ENCODE measurements around the gene ERG. TPM values are rescaled to one million over a fixed set of nuclear protein-coding genes. Genes with fewer than 3 reads are reported as not detected.

The ERG gene
- total and polyA plus RNA-seq, 2 of the 8 experiments (the other 6 are each of a cell fraction or from before 2014, with no cell fraction given): 1.0 to 3.0 TPM

DNA sequence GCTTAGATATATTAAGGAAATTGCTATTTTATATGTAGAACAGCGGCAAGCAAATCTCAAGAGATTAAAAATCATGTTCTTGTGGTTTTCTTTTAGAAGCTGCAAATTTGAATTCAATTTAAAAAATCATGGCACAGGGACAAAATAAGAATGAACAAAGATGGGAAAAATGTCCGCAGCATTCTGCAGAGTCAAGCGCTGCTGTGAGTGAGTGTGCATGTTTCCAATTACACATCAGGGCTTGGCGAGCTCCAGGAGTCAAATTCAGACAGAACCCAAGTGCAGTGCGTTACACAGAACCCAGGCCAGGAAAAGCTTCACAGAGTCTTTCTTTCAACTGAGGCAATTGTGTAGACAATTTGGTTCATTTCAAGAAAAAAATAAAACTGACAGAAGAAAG is 33.3 kb upstream of the ERG start:
- TF ChIP-seq HDAC2 (IDR thresholded peaks at IDR 0.05; ENCODE audit: borderline replicate concordance in 1 of 2, low read depth in 2 of 2, low read length in 2 of 2): no peak
- TF ChIP-seq HDAC6 (IDR thresholded peaks at IDR 0.05; ENCODE audit: low read depth, low read length): no peak
- no peak for TF ChIP-seq GTF2F1 (IDR thresholded peaks at IDR 0.05; ENCODE audit: borderline replicate concordance, low read depth, low read length)
- TF ChIP-seq EGR1 (IDR thresholded peaks at IDR 0.05; ENCODE audit: borderline replicate concordance, low read depth, low read length): no peak
- no peak for TF ChIP-seq SP4 (IDR thresholded peaks at IDR 0.05; ENCODE audit: low read length)
- TF ChIP-seq, protein P1, sequence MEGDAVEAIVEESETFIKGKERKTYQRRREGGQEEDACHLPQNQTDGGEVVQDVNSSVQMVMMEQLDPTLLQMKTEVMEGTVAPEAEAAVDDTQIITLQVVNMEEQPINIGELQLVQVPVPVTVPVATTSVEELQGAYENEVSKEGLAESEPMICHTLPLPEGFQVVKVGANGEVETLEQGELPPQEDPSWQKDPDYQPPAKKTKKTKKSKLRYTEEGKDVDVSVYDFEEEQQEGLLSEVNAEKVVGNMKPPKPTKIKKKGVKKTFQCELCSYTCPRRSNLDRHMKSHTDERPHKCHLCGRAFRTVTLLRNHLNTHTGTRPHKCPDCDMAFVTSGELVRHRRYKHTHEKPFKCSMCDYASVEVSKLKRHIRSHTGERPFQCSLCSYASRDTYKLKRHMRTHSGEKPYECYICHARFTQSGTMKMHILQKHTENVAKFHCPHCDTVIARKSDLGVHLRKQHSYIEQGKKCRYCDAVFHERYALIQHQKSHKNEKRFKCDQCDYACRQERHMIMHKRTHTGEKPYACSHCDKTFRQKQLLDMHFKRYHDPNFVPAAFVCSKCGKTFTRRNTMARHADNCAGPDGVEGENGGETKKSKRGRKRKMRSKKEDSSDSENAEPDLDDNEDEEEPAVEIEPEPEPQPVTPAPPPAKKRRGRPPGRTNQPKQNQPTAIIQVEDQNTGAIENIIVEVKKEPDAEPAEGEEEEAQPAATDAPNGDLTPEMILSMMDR (IDR thresholded peaks at IDR 0.05; ENCODE audit: control extremely low read depth in 1 of 3, insufficient read depth in 1 of 3, low read depth in 1 of 3, low read length in 3 of 3): no peak
- TF ChIP-seq RXRA (IDR thresholded peaks at IDR 0.05; ENCODE audit: insufficient read depth, low read depth, low read length): no peak
- DNase-seq (ENCODE audit: low read depth in 1 of 2, low spot score in 2 of 2) (no peak), FAIRE-seq (no peak)
- Histone ChIP-seq H2BK20ac (ENCODE audit: low read length) (no peak overlapping the region), H3K23ac (ENCODE audit: insufficient read length) (no peak overlapping the region), H2AFZ (ENCODE audit: low read length) (no peak overlapping the region), H4K5ac (ENCODE audit: insufficient read length, low read depth, low read length) (no peak overlapping the region), H3K56ac (replicated peaks; ENCODE audit: insufficient read length, low read depth, low read length) (no peak overlapping the region), H2BK12ac (ENCODE audit: low read depth, low read length) (no peak overlapping the region), H3K4me3 (ENCODE audit: extremely low read depth in 1 of 4, insufficient read depth in 2 of 4, low read depth in 3 of 4, low read length in 4 of 4) (no peak overlapping the region), H2AK5ac (ENCODE audit: low read depth, low read length) (no peak overlapping the region), H3K79me2 (ENCODE audit: control insufficient read depth in 1 of 2, insufficient read depth in 2 of 2, low read length in 2 of 2) (no peaks in the 10 kb centered on the region), H2BK5ac (ENCODE audit: low read depth, low read length) (no peak overlapping the region), H3K27ac (ENCODE audit: low read depth, low read length) (no peak overlapping the region), H3K23me2 (ENCODE audit: low read depth, low read length) (no peaks in the 10 kb centered on the region), H3K27me3 (replicated peaks in 1 of 4; ENCODE audit: control insufficient read depth in 3 of 4, extremely low read depth in 1 of 4, insufficient read depth in 3 of 4, low read length in 3 of 4) (no peaks in the 10 kb centered on the region), H3K79me1 (ENCODE audit: low read depth, low read length) (no peaks in the 10 kb centered on the region), H3K18ac (ENCODE audit: extremely low read depth, low read length) (no peak overlapping the region), H3K4me2 (ENCODE audit: insufficient read depth in 1 of 2, low read depth in 2 of 2, low read length in 2 of 2) (no peak overlapping the region), H2BK15ac (ENCODE audit: low read length) (no peak overlapping the region), H3K36me3 (ENCODE audit: control insufficient read depth in 2 of 4, insufficient read depth in 4 of 4, low read length in 3 of 4) (no peaks in the 10 kb centered on the region), H3K4me1 (replicated peaks in 1 of 4; ENCODE audit: control insufficient read depth in 3 of 4, insufficient read depth in 4 of 4, low read length in 3 of 4) (no peaks in the 10 kb centered on the region), H4K91ac (replicated peaks; ENCODE audit: insufficient read length, low read length) (no peak overlapping the region), H4K8ac (ENCODE audit: extremely low read depth, insufficient read depth, low read length) (no peak overlapping the region), H2BK120ac (replicated peaks; ENCODE audit: low read depth, low read length) (no peak overlapping the region), H3K9me3 (ENCODE audit: insufficient read depth in 2 of 2, low read depth in 1 of 2, low read length in 1 of 2) (no peaks in the 10 kb centered on the region), H3K9ac (replicated peaks in 1 of 4; ENCODE audit: extremely low read depth in 1 of 4, low read depth in 3 of 4, low read length in 3 of 4) (no peak overlapping the region), H4K20me1 (replicated peaks in 1 of 2; ENCODE audit: control insufficient read depth in 1 of 2, insufficient read depth in 2 of 2, low read length in 2 of 2) (no peaks in the 10 kb centered on the region), H3K14ac (ENCODE audit: insufficient read length) (no peak overlapping the region), H3K4ac (replicated peaks; ENCODE audit: insufficient read length, low read depth, low read length) (no peak overlapping the region)
- POLR2A ChIA-PET (ENCODE audit: partially characterized antibody): no interaction called here
- WGBS, 2 experiments (ENCODE audit: extremely low coverage in 1 of 2, insufficient coverage in 1 of 2, insufficient read length in 1 of 2, insufficient replicate concordance in 2 of 2, low coverage in 1 of 2, low lambda C conversion rate in 2 of 2, missing lambda C conversion rate in 1 of 2): 96% methylated on average over 5 of the region's 5 CpGs; no CpG with 5 or more reads in 1 of the 2 experiments
- CTCF ChIA-PET (ENCODE audit: partially characterized antibody): interaction anchor here (1.1 kb wide), 1 partner anchor 14 kb away, joined by 3 read pairs; no protein-coding TSS in a partner anchor

Measured in H1 (cell line).